GM23338 (cell line): ENCODE data around the gene ANKRD62. TPM values are rescaled to one million over a fixed set of nuclear protein-coding genes. Genes with fewer than 3 reads are reported as not detected.

Experiments used
- CREB1 ChIP-seq: fragments of 250-450 bp; sonication (Bioruptor Pico); IDR thresholded peaks from 2 replicates; pipeline ENCODE4 v1.5.0; 2020; ENCODE audit warnings: low read depth, mild to moderate bottlenecking, moderate library complexity
- CTCF ChIP-seq, 2 experiments: fragments of 200-600 bp in 1 of 2; sonication (generic) in 1 of 2; conservative IDR thresholded peaks; 2 replicates each; pipeline versions ENCODE4 v1.5.1 to v1.6.1; 2016 to 2017; ENCODE audit warnings: antibody characterized with exemption in 2 of 2, low read depth in 2 of 2, mild to moderate bottlenecking in 2 of 2, moderate library complexity in 1 of 2
- EZH2phosphoT487 ChIP-seq: fragments of 200-600 bp; sonication (generic); IDR thresholded peaks from one replicate; pipeline ENCODE4 v1.8.1; 2018; ENCODE audit warnings: antibody characterized with exemption; ENCODE audit not compliant: unreplicated experiment
- REST ChIP-seq: IDR thresholded peaks from one replicate; pipeline ENCODE4 v1.6.1; 2018; ENCODE audit warnings: antibody characterized with exemption; ENCODE audit not compliant: unreplicated experiment
- ZNF114 ChIP-seq: fragments of 250-450 bp; sonication (Bioruptor Pico); IDR thresholded peaks from 2 replicates; pipeline ENCODE4 v1.5.0; 2020; ENCODE audit warnings: mild to moderate bottlenecking, moderate library complexity
- ZNF331 ChIP-seq: fragments of 250-450 bp; sonication (Bioruptor Pico); IDR thresholded peaks from 2 replicates; pipeline ENCODE4 v1.5.0; 2020; ENCODE audit warnings: low read depth, mild to moderate bottlenecking, moderate library complexity
- polyA plus RNA-seq: library from polyadenylated mRNA; unstranded; fragments of >200 nt; fragmentation: Nextera tagmentation; extraction: Ambion mirVana; gene quantifications from 2 replicates; pipeline ENCODE4 v1.2.1, GENCODE V29; 2016
- total RNA-seq: library from RNA; depleted of rRNA; stranded (reverse); fragments of >200 nt; shearing (Covaris generic); gene quantifications from 2 replicates; pipeline ENCODE4 v1.2.3, GENCODE V29; 2014
- TF ChIP-seq, protein P1 (sequence below): fragments of 250-450 bp; sonication (Bioruptor Pico); IDR thresholded peaks from 2 replicates; pipeline ENCODE4 v1.5.0; 2020; ENCODE audit warnings: mild to moderate bottlenecking, moderate library complexity

The ANKRD62 gene
- total and polyA plus RNA-seq, 2 experiments from 2014 or later, result not detected

DNA sequence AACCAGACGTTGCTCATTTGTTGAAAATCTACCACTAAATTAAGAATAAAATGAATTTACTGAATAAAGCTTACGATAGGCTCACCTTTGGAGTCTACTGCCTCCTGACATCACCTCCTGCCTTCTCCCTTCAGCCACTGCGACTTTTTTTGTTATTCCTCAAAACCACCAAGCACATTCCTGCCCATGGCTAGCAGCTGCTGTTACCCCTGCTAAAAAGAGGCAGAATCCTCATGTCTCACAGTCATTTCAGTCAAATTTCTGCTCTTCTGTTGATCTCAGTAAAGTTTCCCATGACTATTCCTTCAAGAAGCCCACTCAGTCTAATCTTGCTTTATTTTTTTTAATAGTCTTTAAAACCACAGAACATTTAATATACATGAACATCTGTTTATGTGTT is 40.8 kb upstream of the ANKRD62 start (continued):
- TF ChIP-seq, protein P1, sequence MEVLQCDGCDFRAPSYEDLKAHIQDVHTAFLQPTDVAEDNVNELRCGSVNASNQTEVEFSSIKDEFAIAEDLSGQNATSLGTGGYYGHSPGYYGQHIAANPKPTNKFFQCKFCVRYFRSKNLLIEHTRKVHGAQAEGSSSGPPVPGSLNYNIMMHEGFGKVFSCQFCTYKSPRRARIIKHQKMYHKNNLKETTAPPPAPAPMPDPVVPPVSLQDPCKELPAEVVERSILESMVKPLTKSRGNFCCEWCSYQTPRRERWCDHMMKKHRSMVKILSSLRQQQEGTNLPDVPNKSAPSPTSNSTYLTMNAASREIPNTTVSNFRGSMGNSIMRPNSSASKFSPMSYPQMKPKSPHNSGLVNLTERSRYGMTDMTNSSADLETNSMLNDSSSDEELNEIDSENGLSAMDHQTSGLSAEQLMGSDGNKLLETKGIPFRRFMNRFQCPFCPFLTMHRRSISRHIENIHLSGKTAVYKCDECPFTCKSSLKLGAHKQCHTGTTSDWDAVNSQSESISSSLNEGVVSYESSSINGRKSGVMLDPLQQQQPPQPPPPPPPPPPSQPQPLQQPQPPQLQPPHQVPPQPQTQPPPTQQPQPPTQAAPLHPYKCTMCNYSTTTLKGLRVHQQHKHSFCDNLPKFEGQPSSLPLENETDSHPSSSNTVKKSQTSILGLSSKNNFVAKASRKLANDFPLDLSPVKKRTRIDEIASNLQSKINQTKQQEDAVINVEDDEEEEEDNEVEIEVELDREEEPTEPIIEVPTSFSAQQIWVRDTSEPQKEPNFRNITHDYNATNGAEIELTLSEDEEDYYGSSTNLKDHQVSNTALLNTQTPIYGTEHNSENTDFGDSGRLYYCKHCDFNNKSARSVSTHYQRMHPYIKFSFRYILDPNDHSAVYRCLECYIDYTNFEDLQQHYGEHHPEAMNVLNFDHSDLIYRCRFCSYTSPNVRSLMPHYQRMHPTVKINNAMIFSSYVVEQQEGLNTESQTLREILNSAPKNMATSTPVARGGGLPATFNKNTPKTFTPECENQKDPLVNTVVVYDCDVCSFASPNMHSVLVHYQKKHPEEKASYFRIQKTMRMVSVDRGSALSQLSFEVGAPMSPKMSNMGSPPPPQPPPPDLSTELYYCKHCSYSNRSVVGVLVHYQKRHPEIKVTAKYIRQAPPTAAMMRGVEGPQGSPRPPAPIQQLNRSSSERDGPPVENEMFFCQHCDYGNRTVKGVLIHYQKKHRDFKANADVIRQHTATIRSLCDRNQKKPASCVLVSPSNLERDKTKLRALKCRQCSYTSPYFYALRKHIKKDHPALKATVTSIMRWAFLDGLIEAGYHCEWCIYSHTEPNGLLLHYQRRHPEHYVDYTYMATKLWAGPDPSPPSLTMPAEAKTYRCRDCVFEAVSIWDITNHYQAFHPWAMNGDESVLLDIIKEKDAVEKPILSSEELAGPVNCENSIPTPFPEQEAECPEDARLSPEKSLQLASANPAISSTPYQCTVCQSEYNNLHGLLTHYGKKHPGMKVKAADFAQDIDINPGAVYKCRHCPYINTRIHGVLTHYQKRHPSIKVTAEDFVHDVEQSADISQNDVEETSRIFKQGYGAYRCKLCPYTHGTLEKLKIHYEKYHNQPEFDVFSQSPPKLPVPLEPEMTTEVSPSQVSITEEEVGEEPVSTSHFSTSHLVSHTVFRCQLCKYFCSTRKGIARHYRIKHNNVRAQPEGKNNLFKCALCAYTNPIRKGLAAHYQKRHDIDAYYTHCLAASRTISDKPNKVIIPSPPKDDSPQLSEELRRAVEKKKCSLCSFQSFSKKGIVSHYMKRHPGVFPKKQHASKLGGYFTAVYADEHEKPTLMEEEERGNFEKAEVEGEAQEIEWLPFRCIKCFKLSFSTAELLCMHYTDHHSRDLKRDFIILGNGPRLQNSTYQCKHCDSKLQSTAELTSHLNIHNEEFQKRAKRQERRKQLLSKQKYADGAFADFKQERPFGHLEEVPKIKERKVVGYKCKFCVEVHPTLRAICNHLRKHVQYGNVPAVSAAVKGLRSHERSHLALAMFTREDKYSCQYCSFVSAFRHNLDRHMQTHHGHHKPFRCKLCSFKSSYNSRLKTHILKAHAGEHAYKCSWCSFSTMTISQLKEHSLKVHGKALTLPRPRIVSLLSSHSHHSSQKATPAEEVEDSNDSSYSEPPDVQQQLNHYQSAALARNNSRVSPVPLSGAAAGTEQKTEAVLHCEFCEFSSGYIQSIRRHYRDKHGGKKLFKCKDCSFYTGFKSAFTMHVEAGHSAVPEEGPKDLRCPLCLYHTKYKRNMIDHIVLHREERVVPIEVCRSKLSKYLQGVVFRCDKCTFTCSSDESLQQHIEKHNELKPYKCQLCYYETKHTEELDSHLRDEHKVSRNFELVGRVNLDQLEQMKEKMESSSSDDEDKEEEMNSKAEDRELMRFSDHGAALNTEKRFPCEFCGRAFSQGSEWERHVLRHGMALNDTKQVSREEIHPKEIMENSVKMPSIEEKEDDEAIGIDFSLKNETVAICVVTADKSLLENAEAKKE (CRISPR knock-in tag), result no peak
- no peak for TF ChIP-seq EZH2phosphoT487
- no peak for TF ChIP-seq CTCF (conservative IDR thresholded peaks at IDR 0.05; ENCODE audit: low read depth in 2 of 2)
- TF ChIP-seq CREB1, result no peak
- TF ChIP-seq REST, result no peak
- no peak for TF ChIP-seq ZNF114 (CRISPR knock-in tag)
- TF ChIP-seq ZNF331 (CRISPR knock-in tag), result no peak
